K562 (cell line): ENCODE results near the gene ARAF. TPM values are rescaled to one million over a fixed set of nuclear protein-coding genes. Genes with fewer than 3 reads are reported as not detected.

ENCODE experiments used
- ATAC-seq: fragments of 200-7000 bp; cut with Tn5 transposase; 3 replicates; pipeline ENCODE4 v1.9.1; 2020; ENCODE audit warnings: moderate library complexity
- BruUV-seq: library from RNA; stranded (reverse); fragments of 400-500 nt; replicated peaks from 2 replicates; lab custom pipeline; 2021; lab: Mats Ljungman, UMichigan
- CTCF ChIA-PET: fragments of 300-600 bp; formaldehyde crosslinking; extraction: SDS; loops from one replicate; lab custom pipeline; 2021; ENCODE audit warnings: low intra/inter-chr PET ratio; lab: Yijun Ruan, JAX
- POLR2A ChIA-PET: fragments of 300-600, 350-650 bp; sonication (Branson Sonifier 250); formaldehyde crosslinking; extraction: SDS; loops from one replicate; lab custom pipeline; 2021; ENCODE audit warnings: antibody characterized with exemption, inconsistent platforms; lab: Yijun Ruan, JAX
- DNase-seq, 4 experiments: peaks; one replicate each; pipeline versions ENCODE4 v3.0.0 to v3.0.0-alpha.2; 2011 to 2018; ENCODE audit warnings: low spot score in 3 of 4, mixed read lengths in 3 of 4; ENCODE audit errors: extremely low read depth in 1 of 4
- FAIRE-seq: peaks from 2 replicates; lab custom pipeline; 2011; peaks lifted over from hg19 to GRCh38; lab: Jason Lieb, UNC
- H2AFZ ChIP-seq: 2 replicates; pipeline ENCODE4 v1.6.0; 2011; ENCODE audit warnings: low read depth, low read length, control low read depth, inconsistent platforms
- H3K27ac ChIP-seq: fragments of 200-600 bp; 3 replicates; pipeline ENCODE4 v1.8.0; 2011; ENCODE audit warnings: low read depth, mild to moderate bottlenecking, control low read depth, inconsistent platforms, low read length, moderate library complexity, mixed read lengths; ENCODE audit errors: extremely low read depth
- H3K27me3 ChIP-seq, 2 experiments: fragments of 300-600 bp in 1 of 2; 2 replicates in 1 of 2; 3 replicates in 1 of 2; pipeline versions ENCODE4 v1.6.0 to v1.8.0; 2011; ENCODE audit warnings: inconsistent platforms in 2 of 2, low read length in 2 of 2, mild to moderate bottlenecking in 1 of 2, mixed read lengths in 1 of 2, moderate library complexity in 1 of 2; ENCODE audit not compliant: control insufficient read depth in 2 of 2, insufficient read depth in 2 of 2
- H3K36me3 ChIP-seq: fragments of 300-600 bp; 3 replicates; pipeline ENCODE4 v1.8.0; 2011; ENCODE audit warnings: mild to moderate bottlenecking, low read length, inconsistent platforms; ENCODE audit not compliant: control insufficient read depth, insufficient read depth
- H3K4me1 ChIP-seq, 2 experiments: fragments of 200-600 bp in 1 of 2; replicated peaks in 1 of 2; 2 replicates in 1 of 2; 3 replicates in 1 of 2; pipeline versions ENCODE4 v1.5.1 to v1.8.0; 2011; ENCODE audit warnings: inconsistent platforms in 2 of 2, low read length in 2 of 2, mild to moderate bottlenecking in 1 of 2, mixed read lengths in 1 of 2, moderate library complexity in 1 of 2; ENCODE audit not compliant: control insufficient read depth in 2 of 2, insufficient read depth in 2 of 2
- H3K4me2 ChIP-seq: 2 replicates; pipeline ENCODE4 v1.6.1; 2011; ENCODE audit warnings: low read length, control low read depth, inconsistent platforms, mixed read lengths; ENCODE audit not compliant: insufficient read depth
- H3K4me3 ChIP-seq: fragments of 200-600 bp; sonication (generic), shearing (Covaris generic); 2 replicates; pipeline ENCODE4 v1.5.1; 2016; ENCODE audit warnings: control low read depth, inconsistent platforms
- H3K79me2 ChIP-seq: fragments of 200-600 bp; 3 replicates; pipeline ENCODE4 v1.8.0; 2011; ENCODE audit warnings: low read length, inconsistent platforms; ENCODE audit not compliant: control insufficient read depth, insufficient read depth
- H3K9ac ChIP-seq, 2 experiments: 2 replicates each; pipeline versions ENCODE4 v1.6.0 to v1.6.1; 2011; ENCODE audit warnings: low read depth in 2 of 2, low read length in 2 of 2, control low read depth in 1 of 2, inconsistent platforms in 1 of 2, mild to moderate bottlenecking in 1 of 2, mixed read lengths in 1 of 2; ENCODE audit not compliant: insufficient read depth in 1 of 2
- H3K9me1 ChIP-seq: one replicate; pipeline ENCODE4 v1.6.0; 2011; ENCODE audit warnings: inconsistent platforms, mild to moderate bottlenecking, low read length, moderate library complexity; ENCODE audit not compliant: control insufficient read depth, insufficient read depth
- H3K9me3 ChIP-seq: replicated peaks from 2 replicates; pipeline ENCODE4 v1.5.1; 2011; ENCODE audit warnings: low read depth, low read length, inconsistent platforms; ENCODE audit not compliant: control insufficient read depth, insufficient read depth
- H4K20me1 ChIP-seq: replicated peaks from 2 replicates; pipeline ENCODE4 v1.6.1; 2011; ENCODE audit warnings: low read length, inconsistent platforms, mixed read lengths; ENCODE audit not compliant: control insufficient read depth, insufficient read depth
- EGR1 ChIP-seq: fragments of 450-650 bp; conservative IDR thresholded peaks from 2 replicates; pipeline ENCODE4 v1.6.1; 2017; ENCODE audit warnings: mild to moderate bottlenecking
- HOXB6 ChIP-seq: fragments of 250-450 bp; sonication (Bioruptor Pico); IDR thresholded peaks from 2 replicates; pipeline ENCODE4 v1.5.1; 2022; ENCODE audit warnings: mild to moderate bottlenecking, borderline replicate concordance
- MAFG ChIP-seq: fragments of 450-650 bp; conservative IDR thresholded peaks from 2 replicates; pipeline ENCODE4 v1.6.1; 2016; ENCODE audit warnings: missing genetic modification characterization, missing compliant biosample characterization
- SMAD1 ChIP-seq: fragments of 150-350 bp; IDR thresholded peaks from 2 replicates; pipeline ENCODE4 v1.6.1; 2014; ENCODE audit warnings: low read length, low read depth; ENCODE audit not compliant: partially characterized antibody
- ZNF740 ChIP-seq, 3 experiments: fragments of 200-800 bp in 1 of 3; sonication (Bioruptor generic) in 1 of 3; sonication (generic) in 1 of 3; formaldehyde crosslinking in 1 of 3; IDR thresholded peaks; 2 replicates each; pipeline versions ENCODE4 v1.6.1 to v1.8.0; 2016 to 2022; ENCODE audit warnings: mild to moderate bottlenecking in 2 of 3, missing compliant biosample characterization in 2 of 3, missing genetic modification characterization in 2 of 3, missing genetic modification reagents in 1 of 3
- ZNF77 ChIP-seq: fragments of 250-450 bp; sonication (Bioruptor Pico); IDR thresholded peaks from 2 replicates; pipeline ENCODE4 v1.5.0; 2020
- WGBS: fragments of 100-300 bp; shearing (Covaris generic); methylation state at CpG from one replicate; pipeline ENCODE4 v1.1.6; 2016; ENCODE audit warnings: low coverage, mixed read lengths; ENCODE audit not compliant: insufficient coverage; ENCODE audit errors: missing lambda C conversion rate; 5-methylcytosine and 5-hydroxymethylcytosine counted together
- in situ Hi-C: fragments of 300-500 bp; cut with MboI; formaldehyde crosslinking; loops from 4 replicates; pipeline ENCODE4 v1.15.0; 2018; ENCODE audit warnings: inconsistent platforms, mixed read lengths
- intact Hi-C: fragments of 100-400 bp; cut with micrococcal nuclease; formaldehyde crosslinking; loops from 2 replicates; pipeline ENCODE4 v1.14.2; 2022
- polyA plus RNA-seq, 8 experiments: library from polyadenylated mRNA; depleted of rRNA in 4 of 8; stranded (reverse) in 5 of 8; unstranded in 3 of 8; fragments of >200 nt; fragmentation: Nextera tagmentation in 2 of 8; fragmentation: Illumina TruSeq in 1 of 8; extraction: Ambion mirVana in 2 of 8; extraction: Trizol in 1 of 8; gene quantifications; 2 replicates each; pipeline versions ENCODE4 v1.2.1 to v1.2.3, GENCODE V29; 2011 to 2014; ENCODE audit warnings: inconsistent platforms in 1 of 8, missing spikeins in 1 of 8
- total RNA-seq, 7 experiments: library from RNA; depleted of rRNA in 6 of 7; stranded (reverse); fragments of >200 nt in 6 of 7; fragmentation: Illumina TruSeq in 2 of 7; extraction: Trizol in 2 of 7; gene quantifications; 2 replicates each; pipeline versions ENCODE4 v1.2.1 to v1.2.3, GENCODE V29; 2011 to 2021; ENCODE audit warnings: low replicate concordance in 1 of 7
- TF ChIP-seq, protein P1 (sequence below), 3 experiments: IDR thresholded peaks in 2 of 3; conservative IDR thresholded peaks in 1 of 3; 2 replicates each; pipeline ENCODE4 v1.5.1; 2011 to 2012; ENCODE audit warnings: low read length in 3 of 3, mild to moderate bottlenecking in 3 of 3, control low read depth in 2 of 3, improper control_type of control experiment in 1 of 3, inconsistent platforms in 1 of 3, low read depth in 1 of 3, mixed read lengths in 1 of 3, moderate library complexity in 1 of 3; ENCODE audit not compliant: insufficient read depth in 2 of 3

Gene ARAF
- total and polyA plus RNA-seq, 9 of the 15 experiments (the other 6 are each of a cell fraction or from before 2014, with no cell fraction given) = 5.5 to 70.0 (median 29.4) TPM

GRCh38 chrX:47566841-47567240, 5.8 kb downstream of the ARAF start:
- Histone ChIP-seq H3K9ac (no peak overlapping the region), H4K20me1 (0 out of 2 replicates have a peak, but pooled peaks cover 3% of the 10 kb centered on the region), H3K9me1 (no peaks in the 10 kb centered on the region), H3K36me3 (peaks cover 89% of the 10 kb centered on the region), H3K9me3 (no peaks in the 10 kb centered on the region), H3K27me3 (no peaks in the 10 kb centered on the region), H2AFZ (no peak overlapping the region), H3K27ac (no peak overlapping the region), H3K4me1 (peaks cover 25% of the 10 kb centered on the region in 2 experiments), H3K4me3 (no peak overlapping the region), H3K79me2 (peaks cover 30% of the 10 kb centered on the region), H3K4me2 (no peak overlapping the region)
- ChIA-PET POLR2A (interaction anchor here (1.1 kb wide), 1 partner anchor 15 kb away, joined by 4 read pairs; the partner anchor contains the start of gene TIMP1), CTCF (no interaction called here)
- intact Hi-C loops (no loop called here), in situ Hi-C loops (no loop called here)
- ATAC-seq (no peak), DNase-seq (no peak), FAIRE-seq (no peak)
- WGBS = 98% methylated on average over 6 of the region's 11 CpGs
- no peak for TF ChIP-seq MAFG (tag)
- no TSS peak for BruUV-seq

DNA sequence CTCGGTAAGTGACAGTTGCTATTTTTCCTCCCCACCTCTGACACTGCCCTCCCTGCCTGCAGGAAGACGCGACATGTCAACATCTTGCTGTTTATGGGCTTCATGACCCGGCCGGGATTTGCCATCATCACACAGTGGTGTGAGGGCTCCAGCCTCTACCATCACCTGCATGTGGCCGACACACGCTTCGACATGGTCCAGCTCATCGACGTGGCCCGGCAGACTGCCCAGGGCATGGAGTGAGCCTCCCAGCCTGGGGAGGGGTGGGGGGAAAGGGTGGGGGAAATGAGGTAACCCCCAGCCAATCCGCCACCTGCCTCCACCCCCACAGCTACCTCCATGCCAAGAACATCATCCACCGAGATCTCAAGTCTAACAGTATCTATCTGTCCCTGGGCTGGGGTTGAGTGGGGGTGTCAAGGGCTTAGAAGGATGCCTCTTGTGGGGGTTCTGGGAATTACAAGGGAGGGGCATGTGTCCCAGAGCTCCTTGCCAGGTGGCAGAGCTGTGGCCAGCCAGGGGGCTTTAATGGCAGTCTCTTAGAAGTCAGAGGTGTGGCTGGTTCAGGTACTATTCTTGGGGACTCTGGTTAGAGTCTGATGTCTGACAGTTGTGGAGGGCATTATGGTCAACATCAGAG, 7.8 kb downstream of the ARAF start:
- CTCF ChIA-PET = no interaction called here
- no peak overlapping the region for H3K27ac ChIP-seq
- H3K4me3 ChIP-seq = no peak overlapping the region
- peak in 2 of 4 experiments; percentile 43 to 57 for DNase-seq
- H3K9ac ChIP-seq = no peak overlapping the region
- H3K9me1 ChIP-seq = no peaks in the 10 kb centered on the region
- no peaks in the 10 kb centered on the region for H3K9me3 ChIP-seq
- no TSS peak for BruUV-seq
- POLR2A ChIA-PET = interaction anchor here (0.6 kb wide), 1 partner anchor 23 kb away, joined by 3 read pairs; no protein-coding TSS in a partner anchor
- H4K20me1 ChIP-seq = 0 out of 2 replicates have a peak, but pooled peaks cover 3% of the 10 kb centered on the region
- H3K79me2 ChIP-seq = peaks cover 15% of the 10 kb centered on the region
- no peak for FAIRE-seq
- no peak overlapping the region for H3K4me2 ChIP-seq
- H3K36me3 ChIP-seq = peaks cover 78% of the 10 kb centered on the region
- in situ Hi-C loops = no loop called here
- peak; percentile 72 for ATAC-seq
- 95% methylated on average over 7 of the region's 13 CpGs for WGBS
- H3K4me1 ChIP-seq = peaks cover 11 to 25% of the 10 kb centered on the region in 2 experiments; a peak in 4 of 5 replicates
- TF ChIP-seq SMAD1 = no peak
- TF ChIP-seq, protein P1, sequence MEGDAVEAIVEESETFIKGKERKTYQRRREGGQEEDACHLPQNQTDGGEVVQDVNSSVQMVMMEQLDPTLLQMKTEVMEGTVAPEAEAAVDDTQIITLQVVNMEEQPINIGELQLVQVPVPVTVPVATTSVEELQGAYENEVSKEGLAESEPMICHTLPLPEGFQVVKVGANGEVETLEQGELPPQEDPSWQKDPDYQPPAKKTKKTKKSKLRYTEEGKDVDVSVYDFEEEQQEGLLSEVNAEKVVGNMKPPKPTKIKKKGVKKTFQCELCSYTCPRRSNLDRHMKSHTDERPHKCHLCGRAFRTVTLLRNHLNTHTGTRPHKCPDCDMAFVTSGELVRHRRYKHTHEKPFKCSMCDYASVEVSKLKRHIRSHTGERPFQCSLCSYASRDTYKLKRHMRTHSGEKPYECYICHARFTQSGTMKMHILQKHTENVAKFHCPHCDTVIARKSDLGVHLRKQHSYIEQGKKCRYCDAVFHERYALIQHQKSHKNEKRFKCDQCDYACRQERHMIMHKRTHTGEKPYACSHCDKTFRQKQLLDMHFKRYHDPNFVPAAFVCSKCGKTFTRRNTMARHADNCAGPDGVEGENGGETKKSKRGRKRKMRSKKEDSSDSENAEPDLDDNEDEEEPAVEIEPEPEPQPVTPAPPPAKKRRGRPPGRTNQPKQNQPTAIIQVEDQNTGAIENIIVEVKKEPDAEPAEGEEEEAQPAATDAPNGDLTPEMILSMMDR (IDR thresholded peaks at IDR 0.05 in 2 of 3, conservative IDR thresholded peaks at IDR 0.05 in 1 of 3; ENCODE audit: insufficient read depth in 2 of 3, low read depth in 1 of 3, low read length in 3 of 3) = peak; percentile 42 to 60 (median 55); a peak in 5 of 6 replicates
- TF ChIP-seq ZNF740 (CRISPR knock-in tag; IDR thresholded peaks at IDR 0.05) = peak; percentile 79; the same call in 1 of the 2 replicates
- no peak for TF ChIP-seq ZNF740 (tag; IDR thresholded peaks at IDR 0.05)
- TF ChIP-seq EGR1 = 0 out of 2 replicates have a peak, but pooled peaks have one; percentile 5
- TF ChIP-seq ZNF77 (CRISPR knock-in tag) = no peak
- TF ChIP-seq HOXB6 (CRISPR knock-in tag) = no peak
- no peaks in the 10 kb centered on the region for H3K27me3 ChIP-seq
- no peak overlapping the region for H2AFZ ChIP-seq
- intact Hi-C loops = no loop called here
